CD14-positive monocyte (primary cell): ENCODE data around the gene TVP23C. TPM values are rescaled to one million over a fixed set of nuclear protein-coding genes. Genes with fewer than 3 reads are reported as not detected.

Experiments used
- DNase-seq, 3 donors: peaks; one replicate each; pipeline ENCODE4 v3.0.0-alpha.2; 2011 to 2022
- H2AFZ ChIP-seq: 2 replicates; pipeline ENCODE4 v1.6.0; 2012; ENCODE audit warnings: mild to moderate bottlenecking, low read depth, low read length, inconsistent platforms; ENCODE audit not compliant: insufficient read depth, poor library complexity, severe bottlenecking
- H3K27ac ChIP-seq, 2 donors: 1 replicate in 1 of 2; 2 replicates in 1 of 2; pipeline ENCODE4 v1.5.1; 2012 to 2013; ENCODE audit warnings: low read length in 2 of 2, control low read depth in 1 of 2, inconsistent platforms in 1 of 2, low read depth in 1 of 2, mild to moderate bottlenecking in 1 of 2
- H3K27me3 ChIP-seq, 2 donors: one replicate each; pipeline versions ENCODE4 v1.6.0 to v1.6.1; 2011 to 2013; ENCODE audit warnings: low read length in 2 of 2; ENCODE audit not compliant: control insufficient read depth in 2 of 2, insufficient read depth in 2 of 2
- H3K36me3 ChIP-seq, 2 donors: replicated peaks in 1 of 2; 1 replicate in 1 of 2; 2 replicates in 1 of 2; pipeline versions ENCODE4 v1.5.1 to v1.6.1; 2012 to 2013; ENCODE audit warnings: low read length in 2 of 2, control low read depth in 1 of 2, inconsistent platforms in 1 of 2, mild to moderate bottlenecking in 1 of 2; ENCODE audit not compliant: insufficient read depth in 2 of 2, control insufficient read depth in 1 of 2
- H3K4me1 ChIP-seq, 2 donors: 1 replicate in 1 of 2; 2 replicates in 1 of 2; pipeline versions ENCODE4 v1.5.1 to v1.6.1; 2012 to 2013; ENCODE audit warnings: low read length in 2 of 2, control low read depth in 1 of 2, inconsistent platforms in 1 of 2, mild to moderate bottlenecking in 1 of 2, moderate library complexity in 1 of 2; ENCODE audit not compliant: insufficient read depth in 2 of 2, control insufficient read depth in 1 of 2
- H3K4me2 ChIP-seq: replicated peaks from 2 replicates; pipeline ENCODE3; 2012; ENCODE audit warnings: low read length, moderate library complexity, mild to moderate bottlenecking; ENCODE audit not compliant: poor library complexity, severe bottlenecking; ENCODE audit errors: extremely low read depth
- H3K4me3 ChIP-seq, 3 experiments: fragments of 200-600 bp in 1 of 3; sonication (generic) in 1 of 3; replicated peaks in 1 of 3; 1 replicate in 2 of 3; 2 replicates in 1 of 3; pipeline ENCODE4 v1.5.1; 2011 to 2013; ENCODE audit warnings: low read length in 3 of 3, mild to moderate bottlenecking in 3 of 3, control low read depth in 2 of 3, low read depth in 2 of 3, inconsistent platforms in 1 of 3, moderate library complexity in 1 of 3
- H3K79me2 ChIP-seq: 2 replicates; pipeline ENCODE4 v1.6.0; 2012; ENCODE audit warnings: mild to moderate bottlenecking, control low read depth, inconsistent platforms, low read length, moderate library complexity; ENCODE audit not compliant: insufficient read depth
- H3K9ac ChIP-seq: 2 replicates; pipeline ENCODE4 v1.6.0; 2017; ENCODE audit warnings: low read length, mild to moderate bottlenecking; ENCODE audit not compliant: insufficient read depth, poor library complexity, severe bottlenecking
- H3K9me3 ChIP-seq, 2 donors: replicated peaks in 1 of 2; 1 replicate in 1 of 2; 2 replicates in 1 of 2; pipeline versions ENCODE4 v1.5.1 to v1.6.1; 2012 to 2013; ENCODE audit warnings: low read length in 2 of 2, control low read depth in 1 of 2; ENCODE audit not compliant: control insufficient read depth in 1 of 2, insufficient read depth in 1 of 2
- H4K20me1 ChIP-seq: 2 replicates; pipeline ENCODE4 v1.6.0; 2012; ENCODE audit warnings: mild to moderate bottlenecking, low read length, control low read depth, moderate library complexity; ENCODE audit not compliant: insufficient read depth
- H3K27ac Mint-ChIP-seq, 7 donors: one replicate each; pipeline ENCODE4 v1.8.0; 2020; ENCODE audit warnings: mild to moderate bottlenecking in 7 of 7, mixed read lengths in 7 of 7, moderate library complexity in 6 of 7, inconsistent platforms in 2 of 7
- H3K27me3 Mint-ChIP-seq, 3 donors: one replicate each; pipeline ENCODE4 v1.8.0; 2021 to 2022; ENCODE audit warnings: low read depth in 3 of 3, mild to moderate bottlenecking in 3 of 3, mixed read lengths in 3 of 3, moderate library complexity in 3 of 3, inconsistent platforms in 1 of 3
- H3K36me3 Mint-ChIP-seq, 2 donors: one replicate each; pipeline ENCODE4 v1.8.0; 2020; ENCODE audit warnings: mixed read lengths in 2 of 2, inconsistent platforms in 1 of 2, mild to moderate bottlenecking in 1 of 2
- H3K4me1 Mint-ChIP-seq: one replicate; pipeline ENCODE4 v1.8.0; 2020; ENCODE audit warnings: mild to moderate bottlenecking, mixed read lengths
- H3K4me3 Mint-ChIP-seq, 2 donors: one replicate each; pipeline ENCODE4 v1.8.0; 2020; ENCODE audit warnings: mild to moderate bottlenecking in 2 of 2, mixed read lengths in 2 of 2, moderate library complexity in 1 of 2
- H3K9me3 Mint-ChIP-seq, 7 donors: one replicate each; pipeline ENCODE4 v1.8.0; 2020 to 2022; ENCODE audit warnings: mixed read lengths in 7 of 7, mild to moderate bottlenecking in 6 of 7, moderate library complexity in 6 of 7, inconsistent platforms in 2 of 7
- CTCF ChIP-seq: fragments of 200-600 bp; IDR thresholded peaks from one replicate; pipeline ENCODE4 v1.8.0; 2022; ENCODE audit warnings: antibody characterized with exemption, mild to moderate bottlenecking
- WGBS: methylation state at CpG from one replicate; pipeline ENCODE4 v1.1.5; 2013; ENCODE audit warnings: missing lambda C conversion rate; ENCODE audit not compliant: insufficient coverage; 5-methylcytosine and 5-hydroxymethylcytosine counted together
- intact Hi-C, 2 donors: fragments of 100-400 bp; cut with micrococcal nuclease; formaldehyde crosslinking; loops; one replicate each; pipeline versions ENCODE4 v1.15.0 to v1.15.1; 2023
- polyA plus RNA-seq, 3 donors: library from polyadenylated mRNA; depleted of rRNA in 1 of 3; unstranded in 2 of 3; stranded (reverse) in 1 of 3; fragments of 300-500 nt in 2 of 3; fragments of >200 nt in 1 of 3; fragmentation: Illumina TruSeq in 2 of 3; gene quantifications; 1 replicate in 2 of 3; 2 replicates in 1 of 3; pipeline ENCODE4 v1.2.3, GENCODE V29; 2012 to 2021

Gene TVP23C
- polyA plus RNA-seq, 3 donors = 0.88 to 3.3 (median 1.4) TPM

DNA sequence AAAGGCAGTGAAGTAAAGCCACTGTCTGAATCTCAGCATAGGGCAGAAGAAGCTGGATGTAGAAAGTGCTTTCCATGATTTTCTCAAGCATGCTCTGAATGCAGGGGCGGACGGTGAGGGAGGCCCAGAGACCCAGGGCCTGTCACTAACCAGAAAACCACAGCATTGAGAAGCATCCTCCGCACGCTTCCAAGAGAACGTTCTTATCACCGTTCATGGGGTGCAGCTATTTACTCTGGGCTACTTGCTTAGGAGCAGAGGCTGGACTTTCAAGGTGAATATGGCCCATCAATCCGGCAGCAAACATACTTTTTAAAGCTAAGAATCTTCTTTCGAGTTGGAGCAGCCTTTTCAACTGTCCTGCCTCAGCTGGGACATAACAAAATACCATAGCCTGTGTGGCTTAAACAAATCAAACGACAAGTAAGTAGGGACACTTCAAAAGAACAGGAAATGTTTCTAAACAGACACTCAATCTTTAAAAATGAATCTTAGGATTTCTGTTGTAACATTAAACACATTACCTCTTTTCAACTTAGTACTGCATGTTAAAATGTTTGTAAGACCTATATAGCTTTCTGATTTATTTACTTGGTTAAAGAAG is 49.3 kb downstream of the TVP23C start:
- Histone ChIP-seq H2AFZ (no peak overlapping the region), H3K9me3 (no peaks in the 10 kb centered on the region), H4K20me1 (no peaks in the 10 kb centered on the region), H3K9ac (no peak overlapping the region), H3K36me3 (no peaks in the 10 kb centered on the region), H3K4me2 (no peak overlapping the region), H3K79me2 (no peaks in the 10 kb centered on the region), H3K27ac (no peak overlapping the region), H3K4me1 (peaks cover 5 to 12% of the 10 kb centered on the region in 2 donors), H3K4me3 (no peak overlapping the region), H3K27me3 (no peaks in the 10 kb centered on the region)
- Mint-ChIP-seq H3K9me3 (no peaks in the 10 kb centered on the region), H3K27me3 (no peaks in the 10 kb centered on the region), H3K36me3 (peaks cover 11 to 25% of the 10 kb centered on the region in 2 donors), H3K4me1 (peaks cover 16% of the 10 kb centered on the region), H3K27ac (no peak overlapping the region), H3K4me3 (no peak overlapping the region)
- intact Hi-C loops = no loop called here
- no peak for DNase-seq
- TF ChIP-seq CTCF = no peak
- 87% methylated on average over 6 of the region's 9 CpGs for WGBS

DNA sequence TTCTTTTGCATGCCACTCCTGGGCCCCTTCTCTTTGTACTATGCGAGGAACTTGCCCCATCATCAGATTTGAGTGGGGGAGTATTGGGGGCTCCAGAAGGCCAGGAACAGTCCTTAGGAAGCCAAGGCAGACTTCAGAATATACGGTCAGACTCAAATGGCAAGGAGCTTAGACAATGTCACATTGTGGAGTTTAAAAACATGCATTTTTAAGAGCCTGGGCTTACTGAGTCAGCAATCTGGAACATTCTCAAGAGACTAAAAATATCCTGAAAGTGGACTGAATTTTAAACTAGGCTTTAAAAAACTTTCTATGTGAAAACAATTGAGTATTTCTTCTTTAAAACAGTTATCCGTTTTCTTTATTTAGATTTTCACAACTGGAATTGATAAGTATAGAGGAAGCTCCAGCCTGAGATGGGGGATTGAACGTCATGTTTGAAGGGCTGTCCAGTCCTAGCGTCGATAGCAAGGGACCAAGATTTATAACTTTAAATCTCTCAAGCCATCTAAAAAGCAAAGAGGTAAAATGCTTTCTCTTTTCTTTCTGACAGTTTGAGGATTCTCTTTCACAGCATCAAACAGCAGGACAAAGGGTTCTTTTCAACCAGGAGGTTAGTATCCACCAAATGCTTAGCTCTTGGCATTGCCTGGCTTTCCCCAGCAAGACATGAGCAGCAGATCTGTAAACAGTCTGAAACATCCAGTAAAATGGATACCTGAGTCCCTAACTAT is 50.1 kb downstream of the TVP23C start:
- DNase-seq = no peak
- 100% methylated on average over 1 of the region's 6 CpGs for WGBS
- peaks cover 5 to 12% of the 10 kb centered on the region in 2 donors for H3K4me1 ChIP-seq
- TF ChIP-seq CTCF = no peak
- Mint-ChIP-seq H3K27me3 (no peaks in the 10 kb centered on the region), H3K4me3 (no peak overlapping the region), H3K27ac (peak overlapping the region in 1 of 7 donors; percentile 1), H3K4me1 (peaks cover 16% of the 10 kb centered on the region), H3K36me3 (peaks cover 11 to 23% of the 10 kb centered on the region in 2 donors), H3K9me3 (no peaks in the 10 kb centered on the region)
- no peak overlapping the region for H3K9ac ChIP-seq
- no peak overlapping the region for H3K27ac ChIP-seq
- H3K4me3 ChIP-seq = no peak overlapping the region
- H4K20me1 ChIP-seq = no peaks in the 10 kb centered on the region
- H3K27me3 ChIP-seq = no peaks in the 10 kb centered on the region
- no peaks in the 10 kb centered on the region for H3K36me3 ChIP-seq
- H3K4me2 ChIP-seq = no peak overlapping the region
- intact Hi-C loops = no loop called here
- no peaks in the 10 kb centered on the region for H3K9me3 ChIP-seq
- H2AFZ ChIP-seq = no peak overlapping the region
- H3K79me2 ChIP-seq = no peaks in the 10 kb centered on the region
